GM18868 (cell line): ENCODE results near the gene TIMM50.

Experiments
- ATAC-seq: cut with Tn5 transposase; IDR thresholded peaks from one replicate; pipeline ENCODE4 v1.9.1; 2021; ENCODE audit warnings: mild to moderate bottlenecking, moderate library complexity; ENCODE audit not compliant: unreplicated experiment

The TIMM50 gene

DNA sequence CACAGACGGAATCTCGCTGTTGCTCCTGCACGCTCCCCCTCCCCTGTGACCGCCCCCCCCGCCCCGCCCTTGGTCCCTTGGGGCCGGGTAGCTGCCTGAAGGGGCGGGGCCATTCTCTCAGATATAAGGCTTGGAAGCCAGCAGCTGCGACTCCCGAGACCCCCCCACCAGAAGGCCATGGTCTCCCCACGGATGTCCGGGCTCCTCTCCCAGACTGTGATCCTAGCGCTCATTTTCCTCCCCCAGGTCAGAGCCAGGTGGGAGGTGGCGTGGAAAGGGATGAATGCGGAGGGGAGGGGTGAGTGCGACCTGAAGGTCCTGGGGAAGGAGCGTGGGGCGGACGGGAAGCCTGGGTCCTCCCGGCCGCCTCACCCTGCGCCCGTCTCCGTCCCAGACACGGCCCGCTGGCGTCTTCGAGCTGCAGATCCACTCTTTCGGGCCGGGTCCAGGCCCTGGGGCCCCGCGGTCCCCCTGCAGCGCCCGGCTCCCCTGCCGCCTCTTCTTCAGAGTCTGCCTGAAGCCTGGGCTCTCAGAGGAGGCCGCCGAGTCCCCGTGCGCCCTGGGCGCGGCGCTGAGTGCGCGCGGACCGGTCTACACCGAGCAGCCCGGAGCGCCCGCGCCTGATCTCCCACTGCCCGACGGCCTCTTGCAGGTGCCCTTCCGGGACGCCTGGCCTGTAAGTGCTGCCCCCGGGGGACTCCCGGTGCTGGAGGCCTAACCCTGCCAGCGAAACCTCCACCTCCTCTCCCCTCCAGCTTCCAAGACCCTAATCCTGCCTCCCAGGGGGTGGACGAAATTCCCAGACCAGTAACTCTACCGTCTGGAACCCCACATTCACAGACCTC, 18.4 kb downstream of the TIMM50 start, which contains the start of gene DLL3:
TSS of gene DLL3 (plus strand) at position 150 of the 845 bp plus-strand sequence. CDS start at position 178, 28 bp downstream.
- ATAC-seq = no peak

- ATAC-seq = no peak
Measured at GRCh38 chr19:39499932-39500331, 19.3 kb downstream of the TIMM50 start.

DNA sequence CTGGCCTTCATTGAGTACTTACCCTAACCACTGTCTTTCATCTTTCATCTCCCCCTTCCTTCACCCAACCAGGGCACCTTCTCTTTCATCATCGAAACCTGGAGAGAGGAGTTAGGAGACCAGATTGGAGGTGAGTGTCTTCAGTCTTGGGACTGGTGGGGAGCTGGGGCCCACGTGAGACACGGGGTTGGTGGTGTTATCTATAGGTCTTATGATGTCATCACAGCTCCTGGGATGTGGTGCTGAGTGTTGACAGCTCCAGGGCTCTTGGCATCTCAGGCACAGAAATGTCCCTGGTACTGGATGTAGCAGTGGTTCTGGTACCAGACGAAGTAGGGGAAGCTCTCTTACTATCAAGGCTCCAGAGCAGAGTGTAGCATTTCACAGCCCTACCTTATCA, 19.9 kb downstream of the TIMM50 start:
- ATAC-seq = no peak

DNA sequence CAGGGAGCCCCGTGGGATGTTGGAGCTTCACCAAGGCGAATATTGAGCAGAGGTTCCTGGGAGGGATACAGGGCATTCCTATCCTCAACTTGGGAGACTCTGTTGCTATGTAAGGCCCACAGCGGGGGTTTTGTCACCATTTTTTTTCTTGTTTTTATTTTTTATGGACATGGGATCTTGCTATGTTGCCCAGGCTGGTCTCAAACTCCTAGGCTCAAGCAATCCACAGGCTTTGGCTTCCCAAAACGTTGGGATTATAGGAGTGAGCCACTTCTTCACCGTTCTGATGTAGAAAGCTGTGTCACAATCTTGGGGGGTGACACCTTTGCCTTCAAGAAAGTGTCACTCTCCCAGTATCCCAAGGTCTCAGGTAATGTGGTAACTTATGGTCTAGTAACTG, 20.7 kb downstream of the TIMM50 start:
- no peak for ATAC-seq

DNA sequence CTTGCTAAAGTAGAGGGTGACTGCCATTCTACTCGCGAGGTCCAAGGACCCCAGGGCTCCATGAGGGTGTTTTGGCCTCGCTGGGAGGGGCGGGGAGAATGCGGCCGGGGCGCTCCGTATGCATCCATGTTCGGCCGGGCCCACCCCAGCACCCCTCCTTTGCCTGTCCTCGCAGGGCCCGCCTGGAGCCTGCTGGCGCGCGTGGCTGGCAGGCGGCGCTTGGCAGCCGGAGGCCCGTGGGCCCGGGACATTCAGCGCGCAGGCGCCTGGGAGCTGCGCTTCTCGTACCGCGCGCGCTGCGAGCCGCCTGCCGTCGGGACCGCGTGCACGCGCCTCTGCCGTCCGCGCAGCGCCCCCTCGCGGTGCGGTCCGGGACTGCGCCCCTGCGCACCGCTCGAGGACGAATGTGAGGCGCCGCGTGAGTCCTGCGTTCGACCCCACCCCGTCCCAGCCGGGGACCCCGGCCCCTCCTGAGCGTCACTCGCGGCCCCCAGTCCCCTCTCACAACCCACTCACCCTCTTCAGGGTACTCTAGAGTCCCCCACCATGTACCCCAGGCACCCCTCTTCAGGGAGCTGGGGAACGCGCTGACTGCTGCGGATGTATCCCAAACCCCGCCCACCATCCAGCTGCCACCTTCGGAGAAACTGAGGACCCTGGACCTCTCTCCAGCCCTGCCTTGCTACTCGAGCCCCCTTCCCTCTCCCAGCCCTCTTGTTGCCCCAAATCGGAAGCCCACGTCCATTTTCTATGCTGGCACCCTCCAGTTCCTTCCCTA, 22.2 kb downstream of the TIMM50 start:
- no peak for ATAC-seq

GRCh38 chr19:39506598-39506943, 25.9 kb downstream of the TIMM50 start:
- no peak for ATAC-seq

- no peak for ATAC-seq
Measured at GRCh38 chr19:39506944-39507714, 26.5 kb downstream of the TIMM50 start.

DNA sequence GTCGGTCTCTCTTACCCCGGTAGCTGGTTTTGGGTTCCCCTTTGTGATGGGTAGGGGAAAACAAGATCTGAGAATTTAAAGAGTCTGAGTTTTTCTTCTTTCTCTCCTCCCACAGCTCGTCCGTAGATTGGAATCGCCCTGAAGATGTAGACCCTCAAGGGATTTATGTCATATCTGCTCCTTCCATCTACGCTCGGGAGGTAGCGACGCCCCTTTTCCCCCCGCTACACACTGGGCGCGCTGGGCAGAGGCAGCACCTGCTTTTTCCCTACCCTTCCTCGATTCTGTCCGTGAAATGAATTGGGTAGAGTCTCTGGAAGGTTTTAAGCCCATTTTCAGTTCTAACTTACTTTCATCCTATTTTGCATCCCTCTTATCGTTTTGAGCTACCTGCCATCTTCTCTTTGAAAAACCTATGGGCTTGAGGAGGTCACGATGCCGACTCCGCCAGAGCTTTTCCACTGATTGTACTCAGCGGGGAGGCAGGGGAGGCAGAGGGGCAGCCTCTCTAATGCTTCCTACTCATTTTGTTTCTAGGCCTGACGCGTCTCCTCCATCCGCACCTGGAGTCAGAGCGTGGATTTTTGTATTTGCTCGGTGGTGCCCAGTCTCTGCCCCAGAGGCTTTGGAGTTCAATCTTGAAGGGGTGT, 27.2 kb downstream of the TIMM50 start:
- no peak for ATAC-seq

GRCh38 chr19:39508629-39509028, 28.0 kb downstream of the TIMM50 start:
- ATAC-seq = no peak

DNA sequence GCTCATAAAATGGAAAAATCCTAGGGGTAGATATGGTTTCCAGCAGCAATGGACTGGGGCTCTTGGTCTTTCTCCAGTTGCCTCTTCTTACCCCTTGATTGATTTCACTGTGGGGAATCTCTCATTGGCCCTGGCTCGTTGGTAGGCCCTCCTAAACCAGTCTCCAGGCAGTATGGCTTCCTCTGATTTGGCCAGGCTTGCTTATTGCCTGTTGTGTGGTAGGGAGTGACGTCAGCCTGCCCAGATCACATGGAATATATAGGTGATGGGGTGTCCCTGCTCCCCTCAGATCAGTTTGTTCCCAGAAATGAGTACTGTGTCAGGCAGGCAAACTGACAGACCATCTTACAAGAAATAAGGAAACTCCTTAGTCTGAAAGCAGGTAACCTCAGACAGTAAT, 28.6 kb downstream of the TIMM50 start:
- no peak for ATAC-seq

GRCh38 chr19:39512988-39513387, 32.4 kb downstream of the TIMM50 start:
- ATAC-seq = no peak

- ATAC-seq = no peak
Measured at GRCh38 chr19:39514840-39515550, 34.4 kb downstream of the TIMM50 start, which contains the start of gene SELENOV. Gene SELENOV (plus strand): TSS chr19:39515139. CDS start chr19:39515213, 74 bp downstream.

- ATAC-seq = no peak
Measured at GRCh38 chr19:39515551-39516191, 35.0 kb downstream of the TIMM50 start.

GRCh38 chr19:39516270-39516669, 35.6 kb downstream of the TIMM50 start:
- no peak for ATAC-seq

GRCh38 chr19:39517432-39517831, 36.8 kb downstream of the TIMM50 start:
- ATAC-seq = no peak

GRCh38 chr19:39518458-39518857, 37.8 kb downstream of the TIMM50 start:
- ATAC-seq = no peak

GRCh38 chr19:39518975-39519374, 38.3 kb downstream of the TIMM50 start:
- no peak for ATAC-seq

DNA sequence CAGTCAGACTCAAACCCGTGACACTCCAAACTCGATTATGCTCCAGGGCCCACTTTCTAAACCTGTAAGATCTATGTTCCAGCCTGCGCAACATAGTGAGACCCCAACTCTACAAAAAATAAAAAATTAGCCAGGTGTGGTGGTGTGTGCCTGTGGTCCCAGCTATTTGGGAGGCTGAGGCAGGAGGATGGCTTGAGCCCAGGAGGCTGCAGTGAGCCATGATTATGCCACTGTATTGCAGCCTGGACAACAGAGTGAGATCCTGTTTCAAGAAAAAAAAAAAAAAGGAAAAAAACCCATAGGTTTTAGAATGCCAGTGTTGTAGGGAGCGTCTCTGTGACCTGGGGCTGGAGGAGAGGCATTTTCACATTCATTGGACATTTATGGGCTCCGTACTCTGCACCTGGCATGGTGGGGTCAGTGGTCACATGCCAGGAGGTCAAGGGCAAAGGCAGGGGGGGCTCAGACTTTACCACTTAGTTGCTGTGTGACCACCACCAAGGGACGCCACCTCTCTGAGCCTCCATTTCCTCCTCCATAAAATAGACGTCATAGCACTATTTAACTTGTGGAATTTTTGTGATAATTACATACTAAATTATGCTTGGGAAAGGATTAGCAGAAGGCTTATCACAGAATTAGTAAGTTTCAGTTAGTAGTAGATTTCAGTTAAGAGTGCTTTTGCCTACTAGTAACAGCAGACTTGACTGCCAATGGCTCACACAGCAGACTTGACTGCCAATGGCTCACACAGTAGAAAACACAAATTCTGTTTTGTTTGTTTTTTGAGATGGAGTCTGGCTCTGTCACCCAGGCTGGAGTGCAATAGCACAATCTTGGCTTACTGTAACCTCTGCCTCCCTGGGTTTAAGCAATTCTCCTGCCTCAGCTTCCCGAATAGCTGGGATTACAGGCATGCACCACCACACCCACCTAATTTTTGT, 40.2 kb downstream of the TIMM50 start:
- no peak for ATAC-seq

- ATAC-seq = no peak
Measured at GRCh38 chr19:39524495-39524894, 43.9 kb downstream of the TIMM50 start.
